NOMO-1 treated with DMSO at 0.1 percent for 48 hours (cell line): ENCODE results near the gene SYT13.

Source experiments
- DNase-seq: peaks from one replicate; lab custom pipeline; 2025; ENCODE audit not compliant: unreplicated experiment; lab: John Stamatoyannopoulos, UW

SYT13 gene, protein sequence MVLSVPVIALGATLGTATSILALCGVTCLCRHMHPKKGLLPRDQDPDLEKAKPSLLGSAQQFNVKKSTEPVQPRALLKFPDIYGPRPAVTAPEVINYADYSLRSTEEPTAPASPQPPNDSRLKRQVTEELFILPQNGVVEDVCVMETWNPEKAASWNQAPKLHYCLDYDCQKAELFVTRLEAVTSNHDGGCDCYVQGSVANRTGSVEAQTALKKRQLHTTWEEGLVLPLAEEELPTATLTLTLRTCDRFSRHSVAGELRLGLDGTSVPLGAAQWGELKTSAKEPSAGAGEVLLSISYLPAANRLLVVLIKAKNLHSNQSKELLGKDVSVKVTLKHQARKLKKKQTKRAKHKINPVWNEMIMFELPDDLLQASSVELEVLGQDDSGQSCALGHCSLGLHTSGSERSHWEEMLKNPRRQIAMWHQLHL

DNA sequence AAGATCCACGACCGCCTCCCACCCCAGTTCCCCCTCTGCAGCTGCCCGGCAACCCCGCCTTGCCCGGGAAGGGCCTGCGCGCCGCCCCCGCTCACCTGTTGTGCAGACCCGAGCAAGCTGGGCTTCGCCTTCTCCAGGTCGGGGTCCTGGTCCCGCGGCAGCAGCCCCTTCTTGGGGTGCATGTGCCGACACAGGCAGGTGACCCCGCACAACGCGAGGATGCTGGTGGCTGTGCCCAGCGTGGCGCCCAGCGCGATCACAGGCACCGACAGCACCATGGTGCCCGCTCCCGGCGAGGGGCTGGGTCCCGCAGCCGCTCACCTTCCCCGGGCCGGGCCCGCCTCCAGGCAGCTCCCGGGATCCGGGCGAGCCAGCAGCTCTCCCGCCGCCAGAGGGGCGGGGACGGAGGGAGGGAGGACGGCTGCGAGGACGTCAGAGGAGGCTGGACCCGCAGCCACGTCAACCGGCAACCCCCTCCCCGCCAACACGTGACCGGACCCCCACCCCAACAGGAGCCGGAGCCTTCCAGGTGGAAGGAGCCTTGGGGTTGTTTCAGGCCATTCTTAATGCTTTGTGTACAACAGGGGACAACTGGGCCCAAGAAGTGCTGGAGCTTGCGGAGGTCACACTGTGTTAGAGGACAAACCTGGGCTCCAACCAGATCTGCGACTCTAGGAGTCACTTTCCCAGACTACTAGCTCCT is at the start of gene SYT13:
TSS of gene SYT13 (minus strand) at position 412 of the 703 bp plus-strand sequence. CDS start at position 278, 134 bp downstream.
- no peak for DNase-seq

DNA sequence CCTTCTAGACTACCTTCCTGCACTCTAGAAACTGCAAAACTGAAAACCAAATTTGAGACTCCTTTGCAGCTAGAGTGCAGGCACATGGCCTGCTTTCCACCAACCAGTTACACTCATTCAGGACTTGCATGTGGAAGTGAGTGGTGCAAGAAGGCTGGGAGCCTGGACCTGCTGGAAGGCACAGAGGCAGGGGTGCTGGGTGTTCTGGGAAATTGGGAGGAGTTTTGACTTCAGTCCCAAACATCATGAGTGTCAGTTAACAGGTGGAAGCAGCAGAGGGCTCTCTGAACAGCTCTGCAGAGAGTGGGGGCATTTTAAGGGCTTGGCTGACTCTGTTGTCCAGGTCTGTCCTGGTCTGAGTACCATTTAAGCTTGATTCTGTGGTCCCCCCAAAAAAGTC is 49.3 kb upstream of the SYT13 start:
- DNase-seq: no peak

DNA sequence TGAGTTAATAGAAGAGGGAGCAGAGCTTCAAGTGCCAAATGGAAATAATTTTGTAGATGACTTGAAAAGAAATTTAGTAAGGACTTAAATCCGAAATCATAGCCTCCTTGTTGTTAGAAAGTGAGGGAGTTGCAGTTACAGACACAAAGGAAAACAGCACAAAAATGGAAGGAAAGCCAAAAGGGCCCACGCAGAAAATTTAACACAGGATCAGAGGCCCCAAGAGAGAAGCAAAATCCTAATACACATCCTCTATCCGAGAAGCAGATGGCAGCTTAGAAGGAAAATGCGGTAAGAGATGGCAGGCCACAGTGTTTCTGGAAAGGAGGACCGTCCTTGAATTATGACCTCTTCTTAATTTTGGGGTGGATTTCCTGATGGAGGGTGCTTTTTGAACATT is 48.7 kb upstream of the SYT13 start:
- no peak for DNase-seq

DNA sequence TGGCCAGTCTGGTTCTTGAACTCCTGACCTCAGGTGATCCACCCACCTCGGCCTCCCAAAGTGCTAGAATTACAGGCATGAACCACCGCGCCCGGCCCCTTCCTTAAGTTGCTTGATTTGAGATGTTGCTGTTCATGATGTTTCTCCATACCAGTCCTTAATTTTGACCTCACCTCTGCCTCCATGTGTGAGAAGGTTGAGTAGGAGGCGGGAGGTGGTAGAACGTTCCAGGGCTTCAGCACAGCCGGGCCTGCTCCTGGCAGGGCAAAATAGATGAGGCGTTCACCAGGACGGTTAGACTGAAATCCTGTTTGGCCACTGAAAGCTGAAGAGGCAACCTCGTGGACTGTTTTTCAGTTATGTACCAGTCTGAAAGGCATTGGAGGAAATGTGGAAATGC is 48.3 kb upstream of the SYT13 start:
- DNase-seq: no peak

DNA sequence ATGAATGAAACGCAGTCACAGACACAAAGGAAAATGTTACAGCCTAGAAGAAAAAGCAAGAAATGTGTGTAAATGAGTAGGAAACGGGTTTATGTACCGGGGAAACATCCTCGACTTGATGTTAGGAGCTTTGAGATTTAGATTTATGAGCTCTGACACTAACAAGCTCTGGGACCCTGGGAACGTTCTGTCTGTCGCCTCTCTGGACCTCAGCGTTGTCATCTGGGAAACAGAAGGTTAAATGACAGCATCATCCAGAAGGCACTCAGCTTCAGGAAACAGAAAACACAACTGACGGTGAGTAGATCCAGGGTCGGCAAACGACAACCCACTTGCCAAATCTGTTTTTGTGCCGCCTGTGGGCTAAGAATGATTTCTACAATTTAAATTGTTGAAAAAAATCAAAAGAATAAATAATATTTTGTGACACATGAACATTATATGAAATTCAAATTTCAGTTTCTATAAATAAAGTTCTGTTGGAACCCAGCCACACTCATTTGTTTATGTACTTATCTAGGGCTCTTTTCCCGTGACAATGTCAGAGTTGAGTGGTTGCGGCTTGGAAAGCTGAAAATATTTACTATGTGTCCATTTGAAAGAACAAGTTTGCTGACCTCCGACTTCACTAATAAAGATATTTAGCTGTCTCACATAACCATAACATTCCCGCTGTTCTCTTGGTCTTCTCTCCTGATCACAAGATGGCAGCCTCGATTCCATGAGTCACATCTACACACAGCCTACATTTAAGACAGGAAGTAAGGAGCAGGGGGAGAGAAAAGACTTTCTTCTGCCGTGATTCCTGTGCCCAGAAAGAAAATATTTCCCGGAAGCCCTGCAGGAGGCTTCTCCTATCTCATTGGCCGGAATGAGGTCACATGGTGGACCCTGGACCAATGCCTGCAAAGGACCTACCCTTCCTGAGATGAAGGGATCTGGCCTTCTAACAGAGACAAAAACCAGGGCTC is 47.1 kb upstream of the SYT13 start:
- DNase-seq: no peak

DNA sequence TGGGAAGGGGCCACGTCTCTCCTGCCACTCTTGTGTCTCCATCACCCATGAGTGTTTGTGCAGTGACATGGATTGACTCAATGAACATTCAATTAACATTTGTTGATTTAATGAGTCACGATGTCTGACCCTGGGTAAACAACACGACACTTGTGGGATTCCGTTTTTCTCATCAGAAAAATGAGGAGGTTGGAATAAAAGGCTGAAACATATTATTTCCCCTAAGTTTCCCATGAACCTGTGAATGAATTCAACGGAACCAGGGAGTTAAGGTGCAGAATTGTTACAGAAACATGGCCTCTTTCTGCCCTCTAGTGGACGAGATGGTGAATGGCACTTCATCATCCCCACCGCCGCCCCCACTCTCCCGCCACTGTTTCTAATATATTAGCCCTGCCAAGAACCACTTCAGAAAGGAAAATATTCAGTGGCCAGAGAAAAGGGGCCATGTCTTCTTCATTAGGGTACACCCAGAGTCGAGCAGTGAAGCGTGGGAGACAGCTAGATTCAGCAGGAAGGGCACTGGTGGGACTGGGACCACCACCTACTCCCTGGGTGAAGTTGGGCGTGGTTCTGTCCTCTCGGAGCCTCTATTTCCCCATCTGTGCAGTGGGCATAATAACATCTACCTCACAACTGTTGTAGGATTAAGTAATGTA is 46.3 kb upstream of the SYT13 start:
- DNase-seq: peak; percentile 31

GRCh38 chr11:45331839-45332238 is 45.7 kb upstream of the SYT13 start:
- no peak for DNase-seq

GRCh38 chr11:45328726-45329125 is 42.6 kb upstream of the SYT13 start:
- DNase-seq: no peak

- no peak for DNase-seq
Observed at GRCh38 chr11:45324459-45324858, 38.3 kb upstream of the SYT13 start.

- no peak for DNase-seq
Observed at GRCh38 chr11:45323601-45324249, 37.6 kb upstream of the SYT13 start.

DNA sequence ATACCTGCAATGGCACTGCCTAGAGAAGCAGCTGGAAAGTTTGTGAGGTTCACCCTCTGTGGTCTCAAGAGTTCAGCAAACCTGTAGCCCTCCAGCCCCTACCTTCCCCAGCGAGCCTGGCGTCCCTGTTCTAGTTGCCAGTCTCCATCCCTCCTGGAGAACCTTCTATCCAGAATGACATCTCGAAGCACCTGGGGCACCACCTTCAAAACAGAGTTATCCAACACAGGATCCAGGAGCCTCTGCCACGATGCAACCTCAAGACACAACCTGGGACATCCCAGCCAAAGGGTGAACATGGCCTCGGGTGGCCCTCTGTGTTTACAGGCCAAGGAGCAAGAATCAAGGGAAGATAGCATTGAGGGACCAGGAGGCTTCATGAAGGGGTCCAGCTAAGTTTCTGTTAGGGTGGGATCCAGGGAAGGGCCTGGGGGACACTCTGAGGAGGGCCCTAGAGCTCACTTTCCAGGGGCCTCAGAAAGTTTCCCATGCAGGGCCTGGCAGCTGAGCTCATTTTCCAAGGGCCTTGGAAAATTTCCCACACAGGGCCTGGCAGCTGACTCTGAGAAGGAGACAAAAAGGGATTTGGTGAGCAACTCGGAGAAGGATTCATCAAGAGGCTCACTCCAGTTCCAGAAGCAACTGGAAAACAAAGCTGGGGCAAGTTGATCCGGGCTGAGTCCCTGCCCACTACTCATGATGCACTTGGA is 36.9 kb upstream of the SYT13 start:
- no peak for DNase-seq

DNA sequence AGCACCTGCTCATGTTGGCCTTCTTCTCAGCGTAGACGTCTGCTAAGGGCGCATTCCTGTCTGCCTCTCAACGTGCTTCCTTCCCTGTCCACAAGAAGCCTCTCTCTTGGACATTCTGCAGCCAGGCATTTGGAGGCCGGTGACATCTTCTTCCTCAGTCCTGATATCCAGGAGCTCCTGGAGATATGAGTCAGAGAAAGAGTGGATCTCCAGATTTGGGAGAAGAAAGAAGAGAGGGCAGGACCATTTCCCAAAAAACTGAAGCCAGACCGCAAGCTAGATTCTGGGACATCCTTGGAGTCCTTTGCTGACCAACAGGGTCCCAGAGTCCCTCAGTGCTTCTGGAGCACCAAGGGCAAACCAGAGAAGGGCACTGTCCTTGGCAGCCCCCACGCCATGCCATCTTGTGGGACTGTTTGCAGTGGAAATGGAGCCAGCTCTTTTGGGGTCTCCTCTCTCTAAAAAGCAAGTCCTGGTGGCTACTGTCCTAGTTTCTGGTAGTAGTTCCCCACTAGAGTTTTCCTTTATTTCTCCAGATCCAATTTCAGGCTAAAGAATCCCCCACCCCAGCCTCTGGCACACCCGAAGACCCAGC is 36.1 kb upstream of the SYT13 start:
- DNase-seq: no peak

DNA sequence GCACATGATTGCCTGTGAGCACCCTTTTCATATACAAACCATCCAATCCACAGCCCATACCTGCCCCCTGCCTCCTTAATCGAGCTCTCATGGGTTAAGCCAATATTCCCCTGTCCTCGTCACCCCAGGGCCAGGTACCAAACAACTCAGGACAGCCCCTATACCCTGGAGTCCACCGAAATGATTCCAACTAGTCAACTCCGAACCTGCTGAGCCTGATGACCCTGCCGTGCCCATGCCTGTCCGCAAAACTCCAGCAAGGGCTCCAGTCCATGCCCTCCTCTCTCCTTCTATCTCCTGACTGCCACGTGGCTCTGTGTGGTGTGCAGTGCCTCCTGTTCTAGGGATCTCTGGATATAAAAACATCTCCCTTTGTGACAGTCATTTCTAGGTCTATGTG is 35.5 kb upstream of the SYT13 start:
- DNase-seq: no peak

- DNase-seq: no peak
Observed at GRCh38 chr11:45321031-45321595, 35.0 kb upstream of the SYT13 start.

- no peak for DNase-seq
Observed at GRCh38 chr11:45320371-45320770, 34.2 kb upstream of the SYT13 start.

- no peak for DNase-seq
Observed at GRCh38 chr11:45319077-45319476, 32.9 kb upstream of the SYT13 start.

DNA sequence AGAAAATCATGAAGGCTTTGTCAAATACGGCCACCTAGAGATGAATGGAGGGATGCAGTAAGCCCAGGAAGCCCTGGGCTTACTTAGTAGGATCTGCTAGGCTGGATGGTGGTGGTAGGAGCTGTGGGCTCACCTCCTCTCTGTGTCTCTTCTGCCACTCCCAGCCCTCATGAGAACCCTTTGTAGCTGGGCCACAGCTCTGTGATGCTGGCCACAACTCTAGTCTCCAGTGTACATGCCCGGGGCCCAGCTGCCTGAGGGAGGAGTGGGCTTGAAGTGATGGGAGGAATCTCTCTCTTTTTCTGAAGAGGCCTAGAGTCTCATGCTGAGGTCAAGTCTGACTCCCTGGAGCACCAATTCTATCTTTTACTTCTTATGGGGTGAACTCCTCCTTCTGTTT is 32.4 kb upstream of the SYT13 start:
- no peak for DNase-seq

DNA sequence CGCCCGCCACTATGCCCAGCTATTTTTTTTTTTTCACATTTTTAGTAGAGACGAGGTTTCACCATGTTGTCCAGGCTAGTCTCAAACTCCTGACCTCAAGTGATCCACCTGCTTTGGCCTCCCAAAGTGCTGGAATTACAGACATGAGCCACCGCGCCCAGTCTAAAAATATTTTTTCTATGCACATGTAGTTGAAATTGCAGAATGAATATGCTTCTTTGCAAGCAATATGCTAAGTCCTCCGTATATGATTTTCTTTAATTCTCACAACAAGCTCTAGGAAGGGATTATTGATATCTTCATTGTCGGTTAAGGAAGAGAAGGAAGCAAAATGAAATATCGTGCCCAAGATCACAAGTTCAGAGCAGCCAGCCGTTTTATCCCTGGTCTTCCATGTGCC is 30.1 kb upstream of the SYT13 start:
- no peak for DNase-seq

GRCh38 chr11:45314900-45315299 is 28.8 kb upstream of the SYT13 start:
- DNase-seq: no peak
